Astrocyte of the cerebellum (primary cell): ENCODE data around the gene NEK4.

Experiments used
- DNase-seq: peaks from one replicate; pipeline ENCODE4 v3.0.0-alpha.2; 2011; ENCODE audit warnings: low read depth
- H3K4me3 ChIP-seq: 2 replicates; pipeline ENCODE4 v1.5.1; 2011; ENCODE audit warnings: mild to moderate bottlenecking, low read depth, low read length, moderate library complexity
- CTCF ChIP-seq: IDR thresholded peaks from 2 replicates; pipeline ENCODE4 v1.5.1; 2012; ENCODE audit warnings: low read length, low read depth, moderate library complexity, mild to moderate bottlenecking; ENCODE audit errors: missing control alignments
- in situ Hi-C: cut with HindIII; loops from 2 replicates; pipeline ENCODE4 v1.10.0; 2017; ENCODE audit warnings: low sequenced_read_pairs

Gene NEK4

GRCh38 chr3:52784931-52785590 lies 14.3 kb upstream of the NEK4 start:
- no peak for DNase-seq
- in situ Hi-C loops, result loop anchor here (5.0 kb wide), 1 partner anchor 52 kb away; the partner anchor contains the start of gene MUSTN1
- no peak for TF ChIP-seq CTCF
- H3K4me3 ChIP-seq, result no peak overlapping the region

- in situ Hi-C loops, result loop anchor here (5.0 kb wide), 1 partner anchor 53 kb away; the partner anchor contains the start of gene MUSTN1
- TF ChIP-seq CTCF, result no peak
- no peak overlapping the region for H3K4me3 ChIP-seq
- no peak for DNase-seq
Measured at GRCh38 chr3:52784021-52784621, 13.4 kb upstream of the NEK4 start.

- in situ Hi-C loops, result loop anchor here (5.0 kb wide), 1 partner anchor 54 kb away; the partner anchor contains the start of gene MUSTN1
- no peak for TF ChIP-seq CTCF
- DNase-seq, result no peak
- H3K4me3 ChIP-seq, result no peak overlapping the region
Measured at GRCh38 chr3:52783211-52783555, 12.4 kb upstream of the NEK4 start.

GRCh38 chr3:52782412-52783210 lies 11.9 kb upstream of the NEK4 start:
- no peak for DNase-seq
- TF ChIP-seq CTCF, result no peak
- no peak overlapping the region for H3K4me3 ChIP-seq
- in situ Hi-C loops, result loop anchor here (5.0 kb wide), 1 partner anchor 55 kb away; the partner anchor contains the start of gene MUSTN1

- TF ChIP-seq CTCF, result no peak
- in situ Hi-C loops, result loop anchor here (5.0 kb wide), 1 partner anchor 56 kb away; the partner anchor contains the start of gene MUSTN1
- no peak for DNase-seq
- no peak overlapping the region for H3K4me3 ChIP-seq
Measured at GRCh38 chr3:52781741-52782140, 11.0 kb upstream of the NEK4 start.

- DNase-seq, result no peak
- in situ Hi-C loops, result loop anchor here (5.0 kb wide), 1 partner anchor 57 kb away; the partner anchor contains the start of gene MUSTN1
- TF ChIP-seq CTCF, result no peak
- no peak overlapping the region for H3K4me3 ChIP-seq
Measured at GRCh38 chr3:52779837-52780585, 9.3 kb upstream of the NEK4 start.
